T-helper 17 cell (primary cell): Measurements from ENCODE around the gene NUDT22. TPM values are rescaled to one million over a fixed set of nuclear protein-coding genes. Genes with fewer than 3 reads are reported as not detected.

Experiments
- ATAC-seq: fragments of 150-1000 bp; cut with Tn5 transposase; 2 replicates; pipeline ENCODE4 v1.10.0; 2021; ENCODE audit warnings: mild to moderate bottlenecking, moderate library complexity
- DNase-seq, 3 donors: peaks; one replicate each; pipeline versions ENCODE4 v3.0.0 to v3.0.0-alpha.2; 2020 to 2021
- H3K9me3 ChIP-seq: one replicate; pipeline ENCODE4 v1.7.0; 2013; ENCODE audit warnings: low read length, mild to moderate bottlenecking; ENCODE audit not compliant: control insufficient read depth, poor library complexity, severe bottlenecking
- H3K27ac Mint-ChIP-seq: one replicate; pipeline ENCODE4 v1.8.0; 2022; ENCODE audit warnings: mild to moderate bottlenecking, moderate library complexity, mixed read lengths
- H3K27me3 Mint-ChIP-seq: one replicate; pipeline ENCODE4 v1.8.0; 2022; ENCODE audit warnings: mixed read lengths
- H3K36me3 Mint-ChIP-seq: one replicate; pipeline ENCODE4 v1.8.0; 2022; ENCODE audit warnings: low read depth, mixed read lengths
- H3K4me1 Mint-ChIP-seq: one replicate; pipeline ENCODE4 v1.8.0; 2022; ENCODE audit warnings: mild to moderate bottlenecking, mixed read lengths
- H3K4me3 Mint-ChIP-seq: one replicate; pipeline ENCODE4 v1.8.0; 2022; ENCODE audit warnings: mild to moderate bottlenecking, moderate library complexity, mixed read lengths
- total RNA-seq, 4 donors: library from RNA in 2 of 4; stranded (reverse) in 2 of 4; gene quantifications; one replicate each; pipeline ENCODE4 v1.2.3 and lab custom pipeline; 2022 to 2026

NUDT22 gene
- total RNA-seq, 2 donors from 2014 or later = 30.8 to 42.8 TPM

DNA sequence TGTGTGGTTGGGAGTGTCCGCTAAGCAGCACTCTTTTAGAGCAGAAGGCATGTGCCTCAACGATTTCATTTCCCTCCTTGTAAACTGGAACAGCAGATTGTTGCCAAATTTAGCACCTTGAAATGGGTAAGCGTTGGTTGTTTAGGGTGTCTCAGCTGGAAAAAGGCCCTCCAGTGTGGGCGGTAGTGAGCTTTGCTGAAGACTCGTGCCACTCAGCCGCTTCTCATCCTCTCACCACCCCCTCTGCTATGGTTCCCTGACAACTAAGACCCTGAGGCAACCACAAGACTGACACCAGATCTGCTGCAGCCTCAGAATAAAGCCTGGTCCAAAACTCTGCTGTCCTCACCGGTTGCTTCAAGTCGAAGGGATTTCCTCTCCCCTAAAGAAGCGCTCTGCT, 29.4 kb upstream of the NUDT22 start:
- no peaks in the 10 kb centered on the region for H3K27me3 Mint-ChIP-seq

DNA sequence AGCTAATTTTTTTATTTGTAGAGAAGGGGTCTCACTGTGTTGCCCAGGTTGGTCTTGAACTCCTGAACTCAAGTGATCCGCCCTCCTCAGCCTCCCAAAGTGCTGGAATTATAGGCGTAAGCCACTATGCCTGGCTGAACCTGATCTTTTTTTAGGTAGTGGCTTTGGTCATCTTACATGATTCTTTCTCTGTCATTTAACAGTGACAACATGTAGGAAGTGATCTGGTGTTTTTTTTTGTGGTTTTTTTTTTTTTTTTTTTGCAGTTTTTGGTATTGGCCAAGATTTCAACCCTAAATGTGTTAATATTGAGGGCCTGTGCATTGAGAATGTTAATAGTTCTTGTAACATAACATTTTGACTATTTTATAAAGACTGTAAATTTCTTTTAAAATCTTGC, 27.6 kb upstream of the NUDT22 start:
- H3K27ac Mint-ChIP-seq = peak overlapping the region; percentile 67
- ATAC-seq (no peak), DNase-seq (no peak)
- no peaks in the 10 kb centered on the region for H3K27me3 Mint-ChIP-seq
- H3K4me1 Mint-ChIP-seq = peaks cover 5% of the 10 kb centered on the region
- peaks cover 6% of the 10 kb centered on the region for H3K36me3 Mint-ChIP-seq
- no peak overlapping the region for H3K4me3 Mint-ChIP-seq
- H3K9me3 ChIP-seq = no peaks in the 10 kb centered on the region

More for the DNA sequence above, 29.4 kb upstream of the NUDT22 start:
- DNase-seq (no peak), ATAC-seq (no peak)
- Mint-ChIP-seq H3K27ac (no peak overlapping the region), H3K36me3 (peaks cover 3% of the 10 kb centered on the region), H3K4me1 (peaks cover 3% of the 10 kb centered on the region), H3K4me3 (no peak overlapping the region)
- no peaks in the 10 kb centered on the region for H3K9me3 ChIP-seq

DNA sequence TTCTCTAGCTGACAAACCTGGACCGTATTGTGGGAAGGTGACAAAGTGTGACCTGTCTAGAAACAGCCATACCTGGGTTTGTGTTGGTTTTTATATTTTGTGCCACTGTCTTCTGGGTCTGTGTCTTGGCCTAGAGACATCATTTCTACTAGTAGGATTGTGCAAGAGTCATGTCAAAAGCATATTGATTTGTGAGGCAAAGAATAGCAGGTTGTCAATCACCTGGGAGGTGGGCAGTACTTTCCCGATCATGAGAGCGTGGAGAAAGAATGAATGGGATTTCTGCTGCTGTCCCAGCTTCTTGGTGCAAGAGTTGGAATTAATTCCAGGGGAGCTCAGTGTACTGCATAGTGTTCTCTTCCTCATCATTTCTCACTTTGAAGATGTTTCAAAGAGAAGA, 24.5 kb upstream of the NUDT22 start:
- Mint-ChIP-seq H3K27me3 (no peaks in the 10 kb centered on the region), H3K27ac (peak overlapping the region; percentile 37), H3K4me3 (no peak overlapping the region), H3K36me3 (peaks cover 11% of the 10 kb centered on the region), H3K4me1 (peaks cover 19% of the 10 kb centered on the region)
- DNase-seq (no peak), ATAC-seq (no peak)
- H3K9me3 ChIP-seq = no peaks in the 10 kb centered on the region

DNA sequence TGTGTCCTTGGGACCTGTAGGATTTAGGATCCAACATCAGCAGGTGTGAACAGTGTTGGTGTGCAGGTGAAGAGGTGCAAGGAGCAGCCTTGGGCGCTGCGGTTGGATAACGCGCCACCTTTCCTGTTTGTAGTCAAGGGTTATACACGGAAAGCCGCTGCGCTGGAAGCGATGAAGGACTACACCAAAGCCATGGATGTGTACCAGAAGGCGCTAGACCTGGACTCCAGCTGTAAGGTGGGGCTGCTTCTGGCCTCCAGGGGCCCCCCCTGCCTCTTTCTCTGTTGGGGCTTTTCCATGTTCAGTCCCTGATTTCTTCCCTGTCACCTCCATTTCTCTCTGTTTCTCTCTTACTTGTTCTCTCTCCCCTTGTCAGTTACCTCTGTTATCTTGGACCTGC, 23.1 kb upstream of the NUDT22 start:
- H3K9me3 ChIP-seq = no peaks in the 10 kb centered on the region
- Mint-ChIP-seq H3K27ac (no peak overlapping the region), H3K36me3 (peaks cover 11% of the 10 kb centered on the region), H3K4me3 (no peak overlapping the region), H3K27me3 (no peaks in the 10 kb centered on the region), H3K4me1 (peaks cover 20% of the 10 kb centered on the region)
- ATAC-seq (no peak), DNase-seq (no peak)

DNA sequence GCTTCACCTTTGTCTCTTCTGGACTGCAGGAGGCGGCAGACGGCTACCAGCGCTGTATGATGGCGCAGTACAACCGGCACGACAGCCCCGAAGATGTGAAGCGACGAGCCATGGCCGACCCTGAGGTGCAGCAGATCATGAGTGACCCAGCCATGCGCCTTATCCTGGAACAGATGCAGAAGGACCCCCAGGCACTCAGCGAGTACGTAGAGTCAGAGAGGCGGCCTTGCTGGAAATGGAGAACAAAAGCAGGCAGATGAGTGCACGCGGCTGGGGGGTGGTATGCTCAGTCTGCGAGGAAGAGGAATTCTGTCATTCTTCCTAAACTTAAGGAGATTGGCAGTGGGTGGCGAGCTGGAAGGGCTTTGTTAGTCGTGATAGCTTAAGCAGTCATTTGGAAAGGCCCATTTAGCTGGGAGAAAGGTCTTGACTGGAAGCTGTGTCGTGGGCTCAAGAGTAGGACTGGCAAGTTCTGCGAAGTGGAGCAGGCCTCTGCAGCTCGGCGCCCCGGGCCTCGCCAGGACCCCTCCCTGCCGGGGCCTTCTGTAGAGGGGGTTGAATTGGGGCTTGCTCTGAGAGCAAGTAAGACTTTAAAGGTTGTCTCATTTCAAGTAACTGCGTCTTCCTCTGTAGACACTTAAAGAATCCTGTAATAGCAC, 22.5 kb upstream of the NUDT22 start:
- Mint-ChIP-seq H3K27ac (no peak overlapping the region), H3K36me3 (peaks cover 11% of the 10 kb centered on the region), H3K4me3 (no peak overlapping the region), H3K27me3 (no peaks in the 10 kb centered on the region), H3K4me1 (peaks cover 24% of the 10 kb centered on the region)
- no peak for ATAC-seq
- no peaks in the 10 kb centered on the region for H3K9me3 ChIP-seq
- no peak for DNase-seq

DNA sequence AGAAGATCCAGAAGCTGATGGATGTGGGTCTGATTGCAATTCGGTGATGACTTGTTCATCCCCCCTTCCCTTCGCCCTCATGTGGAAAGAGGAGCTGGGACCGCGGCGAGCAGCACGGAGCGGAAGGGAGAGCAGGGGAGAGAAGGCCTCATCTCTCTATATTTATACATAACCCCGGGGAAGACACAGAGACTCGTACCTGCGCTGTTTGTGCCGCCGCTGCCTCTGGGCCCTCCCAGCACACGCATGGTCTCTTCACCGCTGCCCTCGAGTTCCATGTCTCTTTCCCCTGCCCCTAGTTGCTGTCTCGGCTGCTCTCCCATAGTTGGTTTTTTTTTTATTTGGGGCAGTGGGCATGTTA, 22.0 kb upstream of the NUDT22 start:
- no peaks in the 10 kb centered on the region for H3K27me3 Mint-ChIP-seq
- H3K4me3 Mint-ChIP-seq = no peak overlapping the region
- H3K27ac Mint-ChIP-seq = peak overlapping the region; percentile 90
- H3K36me3 Mint-ChIP-seq = peaks cover 11% of the 10 kb centered on the region
- DNase-seq (no peak), ATAC-seq (no peak)
- peaks cover 28% of the 10 kb centered on the region for H3K4me1 Mint-ChIP-seq
- no peaks in the 10 kb centered on the region for H3K9me3 ChIP-seq

DNA sequence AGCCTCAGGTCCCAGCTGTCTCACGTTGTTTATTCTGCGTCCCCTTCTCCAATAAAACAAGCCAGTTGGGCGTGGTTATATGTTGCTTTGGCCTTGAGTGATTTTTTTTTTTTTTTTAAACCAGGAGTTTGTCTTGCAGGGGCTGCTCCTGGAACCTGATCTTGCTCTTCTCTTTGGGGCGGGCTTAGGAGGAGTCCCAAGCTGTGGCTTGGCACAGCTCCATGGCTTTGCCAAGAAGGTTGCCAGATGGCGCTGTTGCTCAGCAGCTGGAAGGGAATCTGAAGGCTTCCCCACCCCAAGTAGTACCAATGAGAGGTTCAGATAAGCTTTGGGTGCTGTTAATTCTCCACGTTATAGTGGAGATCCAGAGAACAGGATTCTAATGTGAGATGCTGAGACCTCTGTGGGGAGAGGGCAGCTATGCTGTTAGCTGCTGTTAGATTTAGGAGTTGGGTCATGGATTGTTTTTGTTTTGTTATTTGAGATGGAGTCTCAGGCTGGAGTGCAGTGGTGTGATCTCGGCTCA, 21.5 kb upstream of the NUDT22 start:
- Mint-ChIP-seq H3K27me3 (no peaks in the 10 kb centered on the region), H3K4me1 (peaks cover 32% of the 10 kb centered on the region), H3K4me3 (peak overlapping the region; percentile 75), H3K36me3 (peaks cover 11% of the 10 kb centered on the region), H3K27ac (peak overlapping the region; percentile 90)
- DNase-seq (peak; percentile 64 to 80 (median 72)), ATAC-seq (peak; percentile 72)
- H3K9me3 ChIP-seq = no peaks in the 10 kb centered on the region

DNA sequence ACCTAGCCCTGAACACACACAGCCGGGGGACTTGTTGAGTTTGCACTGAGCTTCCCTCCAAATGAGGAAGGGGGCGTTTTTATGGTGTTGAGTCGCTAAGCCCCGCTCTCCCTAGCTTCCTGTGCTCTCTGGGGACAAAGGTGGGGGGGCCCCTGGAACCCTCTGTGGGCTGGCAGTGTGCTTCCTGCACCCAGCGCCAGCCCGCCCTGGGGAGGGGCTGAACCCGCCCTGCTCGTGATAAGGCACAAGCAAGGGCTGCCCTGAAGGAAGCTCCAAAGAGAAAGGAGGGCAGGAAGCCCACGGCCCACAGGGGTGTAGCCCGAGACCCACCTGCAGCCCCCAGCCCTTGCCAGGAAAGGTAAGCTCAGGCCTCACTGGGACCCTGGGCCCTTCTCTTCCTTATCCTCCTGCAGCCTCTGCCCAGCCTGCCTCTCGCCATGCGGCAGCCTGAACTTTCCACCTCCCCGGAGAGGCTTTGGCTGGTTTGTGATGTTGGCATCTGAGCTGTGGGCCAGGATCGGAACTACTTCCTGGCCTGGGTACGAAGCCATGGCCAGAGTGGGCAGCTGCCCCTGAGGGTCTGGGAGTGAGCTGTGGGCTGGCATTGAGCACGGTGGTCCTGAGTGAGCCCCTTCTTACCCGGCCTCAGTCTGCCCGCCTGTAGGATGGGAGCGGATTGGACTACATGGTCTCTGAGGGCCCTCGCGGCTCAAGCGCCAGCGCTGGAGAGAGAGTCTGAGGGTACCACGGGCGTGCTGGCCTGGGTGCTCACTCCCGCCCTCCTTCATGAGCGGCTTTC, 19.4 kb upstream of the NUDT22 start, which contains the start of gene FERMT3:
Gene FERMT3, plus strand, starts transcription at position 265 of the 799 bp plus-strand sequence. CDS start 644 bp downstream, outside the sequence.
- no peaks in the 10 kb centered on the region for H3K9me3 ChIP-seq
- Mint-ChIP-seq H3K4me3 (peak within 1 kb of the TSS; percentile 92), H3K36me3 (peaks cover 10% of the 10 kb centered on the region), H3K27ac (peak within 1 kb of the TSS; percentile 90), H3K4me1 (peaks cover 36% of the 10 kb centered on the region), H3K27me3 (no peaks in the 10 kb centered on the region)
- DNase-seq (peak; percentile 35 to 56 (median 48)), ATAC-seq (peak; percentile 67)

DNA sequence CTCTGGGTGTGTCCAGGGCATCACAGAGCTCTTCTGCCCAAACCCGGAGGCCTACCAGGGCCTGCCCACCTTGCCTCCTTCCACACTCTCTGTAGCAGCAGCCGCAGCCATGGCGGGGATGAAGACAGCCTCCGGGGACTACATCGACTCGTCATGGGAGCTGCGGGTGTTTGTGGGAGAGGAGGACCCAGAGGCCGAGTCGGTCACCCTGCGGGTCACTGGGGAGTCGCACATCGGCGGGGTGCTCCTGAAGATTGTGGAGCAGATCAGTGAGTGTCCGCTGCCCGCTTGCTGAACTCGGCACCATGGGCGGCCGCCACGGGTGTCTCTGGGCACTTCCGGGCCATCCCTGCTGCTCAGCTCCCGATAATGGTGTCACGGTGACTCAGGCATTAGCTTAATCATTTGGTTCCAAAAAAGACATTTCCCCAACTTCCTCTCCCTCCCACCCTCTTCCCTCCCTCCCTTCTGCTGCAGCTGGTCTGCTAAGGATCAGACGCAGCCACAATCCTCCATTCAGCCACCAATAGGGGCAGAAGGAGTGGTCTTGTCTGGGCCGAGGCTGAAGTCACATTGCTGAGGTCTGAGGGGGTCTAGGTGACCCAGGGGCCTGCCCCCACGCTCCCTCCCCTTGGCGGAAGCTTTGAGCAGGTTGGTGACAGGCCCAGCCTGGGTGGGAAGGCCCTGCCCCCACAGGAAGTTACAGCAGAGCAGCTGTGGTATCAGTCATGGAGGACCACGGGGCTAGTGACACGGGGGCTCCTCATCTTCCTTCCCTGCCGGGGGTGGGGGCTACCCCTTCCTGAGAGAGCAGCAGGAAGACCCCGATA, 18.6 kb upstream of the NUDT22 start:
- H3K4me1 Mint-ChIP-seq = peaks cover 39% of the 10 kb centered on the region
- no peaks in the 10 kb centered on the region for H3K9me3 ChIP-seq
- H3K4me3 Mint-ChIP-seq = peak overlapping the region; percentile 92
- peak; percentile 68 for ATAC-seq
- peak overlapping the region; percentile 90 for H3K27ac Mint-ChIP-seq
- H3K36me3 Mint-ChIP-seq = peaks cover 10% of the 10 kb centered on the region
- DNase-seq = peak; percentile 35 to 51 (median 46)
- no peaks in the 10 kb centered on the region for H3K27me3 Mint-ChIP-seq

DNA sequence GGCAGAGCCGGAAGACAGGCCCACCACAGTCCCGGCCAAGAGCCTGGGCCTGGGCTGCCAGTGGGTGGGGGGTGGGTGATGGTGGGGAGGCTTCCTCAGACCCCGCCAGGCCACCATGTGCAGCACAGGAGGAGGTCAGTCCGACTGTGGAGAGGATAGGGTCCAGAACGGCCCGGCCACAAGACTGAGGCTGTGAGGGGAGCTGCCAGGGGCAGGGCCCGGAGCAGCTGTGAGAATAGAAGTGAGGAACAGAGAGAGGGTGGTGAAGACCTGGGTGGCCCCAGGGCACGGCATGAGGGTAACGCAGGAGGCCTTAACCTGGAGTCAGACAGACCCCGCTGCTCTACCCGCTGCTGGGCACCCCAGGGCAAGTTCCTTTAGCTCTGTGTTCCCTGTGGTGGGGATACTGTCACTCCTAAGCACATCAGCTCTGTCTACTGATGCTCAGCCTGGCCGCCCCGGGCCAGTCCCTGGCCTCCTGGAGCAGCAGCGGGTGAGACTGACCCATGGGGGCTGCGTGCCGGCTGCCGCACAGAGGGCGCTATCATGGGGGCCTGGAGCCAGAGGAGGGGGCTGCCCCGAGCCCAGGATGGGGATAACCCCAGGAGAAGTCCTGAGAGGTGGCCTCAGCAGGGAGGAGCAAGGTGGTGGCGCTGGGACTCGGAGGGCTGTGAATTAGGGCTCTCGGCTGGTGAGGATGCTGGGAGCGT, 17.8 kb upstream of the NUDT22 start:
- Mint-ChIP-seq H3K4me1 (peaks cover 40% of the 10 kb centered on the region), H3K27ac (peak overlapping the region; percentile 90), H3K4me3 (peak overlapping the region; percentile 92), H3K36me3 (peaks cover 8% of the 10 kb centered on the region), H3K27me3 (no peaks in the 10 kb centered on the region)
- H3K9me3 ChIP-seq = no peaks in the 10 kb centered on the region
- ATAC-seq = no peak
- no peak for DNase-seq

DNA sequence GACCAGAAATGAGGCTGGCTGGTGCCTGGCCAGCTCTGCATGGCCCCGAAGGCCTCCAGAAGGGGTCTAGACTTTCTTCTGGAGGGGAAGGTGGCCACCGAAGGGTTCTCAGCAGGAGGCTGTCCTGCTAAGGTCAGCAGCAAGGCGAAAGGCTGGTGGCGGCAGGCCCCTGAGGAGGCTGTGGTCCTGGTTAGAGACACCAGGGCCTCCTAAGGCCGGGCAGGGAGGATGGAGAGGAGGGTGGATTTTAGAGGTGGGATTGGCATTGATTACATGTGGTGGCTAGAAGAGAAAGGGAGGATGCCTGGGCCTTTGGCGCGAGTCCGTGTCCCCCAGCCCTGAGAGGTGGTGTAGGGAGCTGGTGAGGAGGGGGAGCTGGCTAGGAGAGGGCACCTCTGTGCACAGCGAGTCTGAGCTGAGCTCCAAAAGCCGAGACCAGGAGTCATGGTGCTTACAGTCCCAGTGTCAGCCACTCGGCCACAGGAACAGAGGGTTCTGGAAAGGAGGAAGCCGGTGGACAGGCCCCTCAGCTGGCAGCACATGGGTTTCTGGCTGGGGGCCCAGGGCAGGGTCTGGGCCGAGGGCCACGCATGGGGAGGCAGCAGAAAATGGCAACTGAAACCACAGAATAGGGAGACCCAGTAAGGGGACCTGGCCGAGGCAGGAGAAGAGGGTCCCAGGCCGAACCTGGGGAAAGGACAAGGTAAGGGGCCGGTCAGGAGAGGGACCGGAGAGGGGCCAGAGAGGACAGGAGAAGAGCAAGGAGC, 17.1 kb upstream of the NUDT22 start:
- no peaks in the 10 kb centered on the region for H3K27me3 Mint-ChIP-seq
- H3K36me3 Mint-ChIP-seq = peaks cover 8% of the 10 kb centered on the region
- H3K27ac Mint-ChIP-seq = peak overlapping the region; percentile 90
- no peak for DNase-seq
- ATAC-seq = no peak
- peak overlapping the region; percentile 92 for H3K4me3 Mint-ChIP-seq
- H3K4me1 Mint-ChIP-seq = peaks cover 42% of the 10 kb centered on the region
- H3K9me3 ChIP-seq = no peaks in the 10 kb centered on the region

DNA sequence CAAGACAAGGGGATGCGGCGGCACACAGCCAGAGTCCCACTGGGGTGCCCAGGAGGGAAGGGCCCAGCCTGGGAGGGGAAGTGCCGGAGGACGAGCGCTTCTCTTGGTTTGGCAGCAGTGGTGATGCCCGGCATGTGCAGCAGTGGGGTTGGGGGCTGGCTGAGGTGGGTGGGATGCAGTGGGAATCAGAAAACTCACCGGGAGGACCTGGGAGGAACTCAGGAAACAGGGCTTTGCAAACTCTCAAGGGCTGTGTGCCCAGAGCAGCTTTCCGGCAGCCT, 16.6 kb upstream of the NUDT22 start:
- H3K4me1 Mint-ChIP-seq = peaks cover 40% of the 10 kb centered on the region
- peaks cover 6% of the 10 kb centered on the region for H3K36me3 Mint-ChIP-seq
- H3K9me3 ChIP-seq = no peaks in the 10 kb centered on the region
- H3K27ac Mint-ChIP-seq = peak overlapping the region; percentile 90
- ATAC-seq (no peak), DNase-seq (no peak)
- H3K4me3 Mint-ChIP-seq = peak overlapping the region; percentile 21
- H3K27me3 Mint-ChIP-seq = no peaks in the 10 kb centered on the region
